ENCODE measurements around the gene ABLIM3. TPM values are rescaled to one million over a fixed set of nuclear protein-coding genes. Genes with fewer than 3 reads are reported as not detected.

The ABLIM3 gene
- polyA plus RNA-seq, 1 of the 3 experiments (the other 2 are of a cell fraction), result 5.9 TPM

DNA sequence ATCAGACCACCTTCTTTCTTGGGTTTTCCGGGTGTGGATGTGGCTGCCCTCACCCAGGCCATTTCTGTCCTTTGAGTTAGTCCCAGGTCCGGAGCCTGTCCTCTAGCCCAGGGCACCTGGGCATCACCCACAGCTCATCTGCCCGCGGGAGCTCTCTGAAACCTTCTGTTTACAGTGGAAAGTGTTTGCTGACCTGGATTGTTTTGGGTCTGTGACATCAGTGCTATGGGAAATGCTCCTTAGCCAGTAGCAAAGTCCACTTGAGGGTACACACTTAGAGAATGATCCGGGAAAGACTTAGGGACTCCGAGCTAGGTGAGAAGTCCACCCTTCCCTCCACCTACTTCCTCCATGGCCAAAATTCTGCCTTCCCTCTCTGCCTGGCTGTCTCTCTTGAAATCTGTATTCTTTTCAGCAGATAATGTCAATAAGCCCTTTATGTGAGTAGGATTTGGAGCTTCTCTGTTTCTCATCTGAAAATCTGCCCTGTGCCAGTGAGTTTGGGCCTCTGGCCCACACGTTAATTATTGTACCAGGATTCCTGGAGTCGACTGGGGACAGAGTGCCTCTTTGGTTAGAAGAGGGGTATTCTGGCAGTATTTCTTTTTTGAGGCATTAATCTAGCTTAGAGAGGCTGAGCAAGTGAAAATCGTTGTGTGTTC lies 19.9 kb downstream of the ABLIM3 start:
- H3K9ac ChIP-seq, result no peak overlapping the region
- WGBS (ENCODE audit: low lambda C conversion rate), result 86% methylated on average over 8 of the region's 9 CpGs
- peaks cover 4% of the 10 kb centered on the region; the same call in 1 of the 2 replicates for H3K79me2 ChIP-seq (ENCODE audit: insufficient read depth)
- no peaks in the 10 kb centered on the region for H4K20me1 ChIP-seq (ENCODE audit: insufficient read depth)
- H3K4me2 ChIP-seq, result no peak overlapping the region
- no peaks in the 10 kb centered on the region; a peak in 1 of 4 replicates for H3K4me1 ChIP-seq (ENCODE audit: control insufficient read depth in 1 of 2, insufficient read depth in 2 of 2, low read depth in 1 of 2, low read length in 1 of 2)
- no peaks in the 10 kb centered on the region for H3K9me2 ChIP-seq
- no peaks in the 10 kb centered on the region for H3K27me3 ChIP-seq (ENCODE audit: insufficient read depth)
- DNase-seq, result no peak
- H3K36me3 ChIP-seq (replicated peaks in 1 of 2; ENCODE audit: control insufficient read depth in 1 of 2, insufficient read depth in 2 of 2, low read length in 1 of 2), result no peaks in the 10 kb centered on the region
- H2AFZ ChIP-seq (ENCODE audit: low read depth), result no peak overlapping the region
- H3F3A ChIP-seq (replicated peaks; ENCODE audit: insufficient read depth), result no peaks in the 10 kb centered on the region
- CTCF ChIA-PET, result interaction anchor here (1.0 to 3.6 kb wide), 3 partner anchors 20 to 420 kb away, joined by 3 to 18 read pairs (median 4); partner anchors contain the start of gene ABLIM3
- POLR2A ChIA-PET, result no interaction called here
- TF ChIP-seq SMC3 (IDR thresholded peaks at IDR 0.05; ENCODE audit: low read depth, low read length) (no peak), TEAD4 (IDR thresholded peaks at IDR 0.05; ENCODE audit: borderline replicate concordance, insufficient read depth) (no peak), RCOR1 (IDR thresholded peaks at IDR 0.05; ENCODE audit: low read length) (no peak), YY1 (IDR thresholded peaks at IDR 0.05; ENCODE audit: low read depth) (no peak), GABPA (IDR thresholded peaks at IDR 0.05; ENCODE audit: low read depth) (no peak), MXI1 (IDR thresholded peaks at IDR 0.05; ENCODE audit: low read depth, low read length) (no peak), JUND (IDR thresholded peaks at IDR 0.05) (no peak), FOXM1 (IDR thresholded peaks at IDR 0.05; ENCODE audit: low read depth) (no peak)
- TF ChIP-seq, protein P1, sequence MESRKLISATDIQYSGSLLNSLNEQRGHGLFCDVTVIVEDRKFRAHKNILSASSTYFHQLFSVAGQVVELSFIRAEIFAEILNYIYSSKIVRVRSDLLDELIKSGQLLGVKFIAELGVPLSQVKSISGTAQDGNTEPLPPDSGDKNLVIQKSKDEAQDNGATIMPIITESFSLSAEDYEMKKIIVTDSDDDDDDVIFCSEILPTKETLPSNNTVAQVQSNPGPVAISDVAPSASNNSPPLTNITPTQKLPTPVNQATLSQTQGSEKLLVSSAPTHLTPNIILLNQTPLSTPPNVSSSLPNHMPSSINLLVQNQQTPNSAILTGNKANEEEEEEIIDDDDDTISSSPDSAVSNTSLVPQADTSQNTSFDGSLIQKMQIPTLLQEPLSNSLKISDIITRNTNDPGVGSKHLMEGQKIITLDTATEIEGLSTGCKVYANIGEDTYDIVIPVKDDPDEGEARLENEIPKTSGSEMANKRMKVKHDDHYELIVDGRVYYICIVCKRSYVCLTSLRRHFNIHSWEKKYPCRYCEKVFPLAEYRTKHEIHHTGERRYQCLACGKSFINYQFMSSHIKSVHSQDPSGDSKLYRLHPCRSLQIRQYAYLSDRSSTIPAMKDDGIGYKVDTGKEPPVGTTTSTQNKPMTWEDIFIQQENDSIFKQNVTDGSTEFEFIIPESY (IDR thresholded peaks at IDR 0.05; ENCODE audit: borderline replicate concordance, low read depth), result no peak
- H3K27ac ChIP-seq (ENCODE audit: low read depth in 2 of 2, low read length in 1 of 2), result no peak overlapping the region
- H3K4me3 ChIP-seq (ENCODE audit: low read depth in 2 of 2, low read length in 1 of 2), result no peak overlapping the region
- H3K9me3 ChIP-seq, result no peaks in the 10 kb centered on the region

DNA sequence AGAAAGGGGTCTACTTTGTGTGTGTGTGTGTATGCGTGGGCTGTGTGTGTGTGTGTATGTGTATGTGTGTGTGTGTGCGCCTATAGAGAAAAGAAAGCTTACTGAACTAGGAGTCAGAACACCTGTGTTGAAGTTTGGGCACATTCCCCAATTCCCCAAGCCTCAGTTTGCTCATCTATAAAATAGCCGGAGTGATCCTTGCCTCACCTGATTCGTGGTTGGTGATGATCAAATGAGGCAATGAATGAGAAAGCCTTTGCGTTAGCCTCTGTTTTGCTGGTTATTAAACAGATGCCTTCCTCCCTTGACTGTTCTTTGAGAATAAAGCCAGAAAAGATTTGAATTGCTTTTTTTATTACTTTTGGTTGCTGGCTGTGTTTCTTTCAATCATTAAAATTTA lies 20.6 kb downstream of the ABLIM3 start:
- Histone ChIP-seq H3K36me3 (replicated peaks in 1 of 2; ENCODE audit: control insufficient read depth in 1 of 2, insufficient read depth in 2 of 2, low read length in 1 of 2) (no peaks in the 10 kb centered on the region), H3K4me1 (ENCODE audit: control insufficient read depth in 1 of 2, insufficient read depth in 2 of 2, low read depth in 1 of 2, low read length in 1 of 2) (no peaks in the 10 kb centered on the region; a peak in 1 of 4 replicates), H3K4me3 (ENCODE audit: low read depth in 2 of 2, low read length in 1 of 2) (no peak overlapping the region), H3K27me3 (ENCODE audit: insufficient read depth) (no peaks in the 10 kb centered on the region), H2AFZ (ENCODE audit: low read depth) (no peak overlapping the region), H3K9me3 (no peaks in the 10 kb centered on the region), H3K9ac (no peak overlapping the region), H3F3A (replicated peaks; ENCODE audit: insufficient read depth) (no peaks in the 10 kb centered on the region), H3K4me2 (no peak overlapping the region), H3K79me2 (ENCODE audit: insufficient read depth) (peaks cover 4% of the 10 kb centered on the region; the same call in 1 of the 2 replicates), H3K9me2 (no peaks in the 10 kb centered on the region), H3K27ac (ENCODE audit: low read depth in 2 of 2, low read length in 1 of 2) (peak overlapping the region in 1 of 2 experiments; percentile 22; a peak in 1 of 4 replicates), H4K20me1 (ENCODE audit: insufficient read depth) (no peaks in the 10 kb centered on the region)
- TF ChIP-seq, protein P2, sequence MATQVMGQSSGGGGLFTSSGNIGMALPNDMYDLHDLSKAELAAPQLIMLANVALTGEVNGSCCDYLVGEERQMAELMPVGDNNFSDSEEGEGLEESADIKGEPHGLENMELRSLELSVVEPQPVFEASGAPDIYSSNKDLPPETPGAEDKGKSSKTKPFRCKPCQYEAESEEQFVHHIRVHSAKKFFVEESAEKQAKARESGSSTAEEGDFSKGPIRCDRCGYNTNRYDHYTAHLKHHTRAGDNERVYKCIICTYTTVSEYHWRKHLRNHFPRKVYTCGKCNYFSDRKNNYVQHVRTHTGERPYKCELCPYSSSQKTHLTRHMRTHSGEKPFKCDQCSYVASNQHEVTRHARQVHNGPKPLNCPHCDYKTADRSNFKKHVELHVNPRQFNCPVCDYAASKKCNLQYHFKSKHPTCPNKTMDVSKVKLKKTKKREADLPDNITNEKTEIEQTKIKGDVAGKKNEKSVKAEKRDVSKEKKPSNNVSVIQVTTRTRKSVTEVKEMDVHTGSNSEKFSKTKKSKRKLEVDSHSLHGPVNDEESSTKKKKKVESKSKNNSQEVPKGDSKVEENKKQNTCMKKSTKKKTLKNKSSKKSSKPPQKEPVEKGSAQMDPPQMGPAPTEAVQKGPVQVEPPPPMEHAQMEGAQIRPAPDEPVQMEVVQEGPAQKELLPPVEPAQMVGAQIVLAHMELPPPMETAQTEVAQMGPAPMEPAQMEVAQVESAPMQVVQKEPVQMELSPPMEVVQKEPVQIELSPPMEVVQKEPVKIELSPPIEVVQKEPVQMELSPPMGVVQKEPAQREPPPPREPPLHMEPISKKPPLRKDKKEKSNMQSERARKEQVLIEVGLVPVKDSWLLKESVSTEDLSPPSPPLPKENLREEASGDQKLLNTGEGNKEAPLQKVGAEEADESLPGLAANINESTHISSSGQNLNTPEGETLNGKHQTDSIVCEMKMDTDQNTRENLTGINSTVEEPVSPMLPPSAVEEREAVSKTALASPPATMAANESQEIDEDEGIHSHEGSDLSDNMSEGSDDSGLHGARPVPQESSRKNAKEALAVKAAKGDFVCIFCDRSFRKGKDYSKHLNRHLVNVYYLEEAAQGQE (IDR thresholded peaks at IDR 0.05; ENCODE audit: low read depth, low read length), result no peak
- no peak for DNase-seq
- POLR2A ChIA-PET, result no interaction called here
- WGBS (ENCODE audit: low lambda C conversion rate), result 91% methylated on average over 5 of the region's 5 CpGs
- CTCF ChIA-PET, result interaction anchor here (1.0 to 3.6 kb wide), 2 partner anchors 21 to 67 kb away, joined by 4 to 18 read pairs; partner anchors contain the start of gene ABLIM3
